ENCODE data around the gene CCDC88C. TPM values are rescaled to one million over a fixed set of nuclear protein-coding genes. Genes with fewer than 3 reads are reported as not detected.

The CCDC88C gene
- total RNA-seq, 6 donors from 2014 or later, result 33.1 to 119 (median 54.5) TPM

- Histone ChIP-seq H3K27ac (peak overlapping the region in 3 of 4 donors; percentile 23 to 80 (median 79)), H3K36me3 (no peaks in the 10 kb centered on the region), H3K4me1 (peaks cover 41 to 83% (median 59%) of the 10 kb centered on the region in 4 donors), H3K9me3 (no peaks in the 10 kb centered on the region), H3K4me3 (no peak overlapping the region), H3K27me3 (no peaks in the 10 kb centered on the region)
- WGBS, 2 donors, result 63 to 78% methylated on average over 23 of the region's 23 CpGs
- TF ChIP-seq EP300 (IDR thresholded peaks at IDR 0.05) (no peak), POLR2A (IDR thresholded peaks at IDR 0.05) (no peak), POLR2AphosphoS5 (IDR thresholded peaks at IDR 0.05) (no peak)
- TF ChIP-seq, protein P1, sequence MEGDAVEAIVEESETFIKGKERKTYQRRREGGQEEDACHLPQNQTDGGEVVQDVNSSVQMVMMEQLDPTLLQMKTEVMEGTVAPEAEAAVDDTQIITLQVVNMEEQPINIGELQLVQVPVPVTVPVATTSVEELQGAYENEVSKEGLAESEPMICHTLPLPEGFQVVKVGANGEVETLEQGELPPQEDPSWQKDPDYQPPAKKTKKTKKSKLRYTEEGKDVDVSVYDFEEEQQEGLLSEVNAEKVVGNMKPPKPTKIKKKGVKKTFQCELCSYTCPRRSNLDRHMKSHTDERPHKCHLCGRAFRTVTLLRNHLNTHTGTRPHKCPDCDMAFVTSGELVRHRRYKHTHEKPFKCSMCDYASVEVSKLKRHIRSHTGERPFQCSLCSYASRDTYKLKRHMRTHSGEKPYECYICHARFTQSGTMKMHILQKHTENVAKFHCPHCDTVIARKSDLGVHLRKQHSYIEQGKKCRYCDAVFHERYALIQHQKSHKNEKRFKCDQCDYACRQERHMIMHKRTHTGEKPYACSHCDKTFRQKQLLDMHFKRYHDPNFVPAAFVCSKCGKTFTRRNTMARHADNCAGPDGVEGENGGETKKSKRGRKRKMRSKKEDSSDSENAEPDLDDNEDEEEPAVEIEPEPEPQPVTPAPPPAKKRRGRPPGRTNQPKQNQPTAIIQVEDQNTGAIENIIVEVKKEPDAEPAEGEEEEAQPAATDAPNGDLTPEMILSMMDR (IDR thresholded peaks at IDR 0.05), result no peak
- no peak for ATAC-seq (ENCODE audit: low FRiP score in 2 of 2)
- no peak for DNase-seq
These were observed 21.5 kb downstream of the CCDC88C start for GRCh38 chr14:91396013-91396660.

DNA sequence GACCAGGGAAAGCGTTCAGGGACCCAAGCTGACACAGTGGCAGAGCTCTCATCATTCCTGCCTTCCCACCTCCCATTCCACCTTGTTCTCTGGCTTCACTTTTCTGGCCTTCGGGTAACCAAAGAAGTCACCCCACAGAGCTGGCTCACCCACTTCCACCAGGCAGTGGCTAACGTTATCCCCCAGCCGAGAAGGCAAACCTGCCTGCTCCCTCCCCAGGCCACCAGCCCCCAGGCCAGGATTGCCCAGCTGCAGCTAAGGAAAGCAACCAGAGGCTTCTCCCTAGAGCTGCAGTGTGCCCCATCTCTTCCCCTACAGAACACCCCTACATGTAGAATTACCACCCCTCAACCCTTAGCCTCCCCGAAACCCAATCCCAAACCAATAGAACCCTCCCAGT is 22.2 kb downstream of the CCDC88C start:
- WGBS, 2 donors, result 84 to 85% methylated on average over 5 of the region's 5 CpGs
- no peaks in the 10 kb centered on the region for H3K27me3 ChIP-seq
- DNase-seq (no peak), ATAC-seq (ENCODE audit: low FRiP score in 2 of 2) (no peak)
- peak overlapping the region in 2 of 4 donors; percentile 40 to 79 for H3K27ac ChIP-seq
- TF ChIP-seq, protein P1 (IDR thresholded peaks at IDR 0.05), result no peak
- no peak for TF ChIP-seq EP300 (IDR thresholded peaks at IDR 0.05)
- TF ChIP-seq POLR2AphosphoS5 (IDR thresholded peaks at IDR 0.05), result no peak
- TF ChIP-seq POLR2A (IDR thresholded peaks at IDR 0.05), result no peak
- no peaks in the 10 kb centered on the region for H3K9me3 ChIP-seq
- H3K36me3 ChIP-seq, result no peaks in the 10 kb centered on the region
- H3K4me1 ChIP-seq, result peaks cover 36 to 85% (median 57%) of the 10 kb centered on the region in 4 donors
- H3K4me3 ChIP-seq, result no peak overlapping the region

GRCh38 chr14:91394105-91395081 is 23.2 kb downstream of the CCDC88C start:
- WGBS, 2 donors, result 87 to 95% methylated on average over 17 of the region's 17 CpGs
- DNase-seq, result no peak
- no peak overlapping the region for H3K27ac ChIP-seq
- ATAC-seq (ENCODE audit: low FRiP score in 2 of 2), result no peak
- no peaks in the 10 kb centered on the region for H3K27me3 ChIP-seq
- no peaks in the 10 kb centered on the region for H3K36me3 ChIP-seq
- H3K4me3 ChIP-seq, result no peak overlapping the region
- H3K9me3 ChIP-seq, result no peaks in the 10 kb centered on the region
- H3K4me1 ChIP-seq, result peaks cover 26 to 77% (median 53%) of the 10 kb centered on the region in 4 donors
- TF ChIP-seq, protein P1 (IDR thresholded peaks at IDR 0.05), result no peak
- no peak for TF ChIP-seq EP300 (IDR thresholded peaks at IDR 0.05)
- no peak for TF ChIP-seq POLR2AphosphoS5 (IDR thresholded peaks at IDR 0.05)
- TF ChIP-seq POLR2A (IDR thresholded peaks at IDR 0.05), result no peak

GRCh38 chr14:91392623-91393303 is 24.9 kb downstream of the CCDC88C start:
- ATAC-seq (ENCODE audit: low FRiP score in 2 of 2), result peak in 1 of 2 donors; percentile 48
- WGBS, 2 donors, result 62 to 64% methylated on average over 19 of the region's 19 CpGs
- H3K4me1 ChIP-seq, result peaks cover 17 to 77% (median 48%) of the 10 kb centered on the region in 4 donors

More at GRCh38 chr14:91392623-91393303, 24.9 kb downstream of the CCDC88C start:
- H3K9me3 ChIP-seq, result no peaks in the 10 kb centered on the region
- TF ChIP-seq EP300 (IDR thresholded peaks at IDR 0.05), result no peak
- peak in 1 of 4 donors; percentile 18 for TF ChIP-seq POLR2A (IDR thresholded peaks at IDR 0.05)
- no peaks in the 10 kb centered on the region for H3K36me3 ChIP-seq
- H3K27ac ChIP-seq, result peak overlapping the region in 2 of 4 donors; percentile 11 to 49
- peak in 1 of 2 donors; percentile 56 for DNase-seq
- H3K27me3 ChIP-seq, result no peaks in the 10 kb centered on the region
- H3K4me3 ChIP-seq, result no peak overlapping the region

All from upper lobe of left lung (tissue), 6 donors.